Gastroesophageal sphincter (tissue), 4 donors: ENCODE results near the gene DNAH7. TPM values are rescaled to one million over a fixed set of nuclear protein-coding genes. Genes with fewer than 3 reads are reported as not detected.

Experiments used
- ATAC-seq: fragments of 150-250 bp; one replicate; pipeline ENCODE4 v1.9.1; 2016; ENCODE audit warnings: mild to moderate bottlenecking, moderate library complexity
- H3K27ac ChIP-seq, 4 donors: fragments of 200-600 bp; sonication (generic) in 3 of 4; 1 replicate in 3 of 4; 2 replicates in 1 of 4; pipeline ENCODE4 v1.5.1; 2016 to 2019
- H3K27me3 ChIP-seq: fragments of 200-600 bp; sonication (generic); one replicate; pipeline ENCODE4 v1.5.1; 2019
- H3K36me3 ChIP-seq, 2 donors: fragments of 200-600 bp; sonication (generic); one replicate each; pipeline ENCODE4 v1.5.1; 2019; ENCODE audit warnings: control low read depth in 1 of 2
- H3K4me1 ChIP-seq, 3 donors: fragments of 200-600 bp; sonication (generic); 1 replicate in 2 of 3; 2 replicates in 1 of 3; pipeline ENCODE4 v1.5.1; 2016 to 2019; ENCODE audit warnings: control low read depth in 2 of 3
- H3K4me3 ChIP-seq, 2 donors: fragments of 200-600 bp; sonication (generic); one replicate each; pipeline ENCODE4 v1.5.1; 2019; ENCODE audit warnings: mild to moderate bottlenecking in 1 of 2, moderate library complexity in 1 of 2
- H3K9me3 ChIP-seq, 3 donors: fragments of 200-600 bp; sonication (generic); one replicate each; pipeline ENCODE4 v1.5.1; 2017 to 2019; ENCODE audit warnings: control low read depth in 2 of 3
- CTCF ChIP-seq, 4 experiments: fragments of 200-600 bp in 2 of 4; fragments of 450-650 bp in 2 of 4; sonication (generic) in 1 of 4; IDR thresholded peaks; one replicate each; pipeline ENCODE4 v1.5.1; 2017 to 2019; ENCODE audit warnings: antibody characterized with exemption in 4 of 4, mild to moderate bottlenecking in 2 of 4, moderate library complexity in 2 of 4
- EP300 ChIP-seq: sonication (generic); formaldehyde crosslinking; IDR thresholded peaks from one replicate; pipeline ENCODE4 v1.6.1; 2017; ENCODE audit warnings: antibody characterized with exemption, mild to moderate bottlenecking
- POLR2A ChIP-seq, 2 donors: fragments of 450-650 bp; IDR thresholded peaks; one replicate each; pipeline ENCODE4 v1.6.1; 2017; ENCODE audit warnings: antibody characterized with exemption in 2 of 2, mild to moderate bottlenecking in 2 of 2, moderate library complexity in 1 of 2
- POLR2AphosphoS5 ChIP-seq: sonication (generic); formaldehyde crosslinking; IDR thresholded peaks from one replicate; pipeline ENCODE4 v1.6.1; 2017; ENCODE audit warnings: antibody characterized with exemption
- WGBS, 2 donors: methylation state at CpG; one replicate each; pipeline ENCODE4 v1.1.5; 2018; ENCODE audit warnings: low coverage in 1 of 2; 5-methylcytosine and 5-hydroxymethylcytosine counted together
- total RNA-seq, 4 donors: library from RNA; depleted of rRNA; stranded (reverse); fragments of >200 nt; gene quantifications; one replicate each; pipeline ENCODE4 v1.1.0, GENCODE V29; 2016

The DNAH7 gene
- total RNA-seq, 4 donors from 2014 or later, result 0.40 to 1.3 (median 0.65) TPM

DNA sequence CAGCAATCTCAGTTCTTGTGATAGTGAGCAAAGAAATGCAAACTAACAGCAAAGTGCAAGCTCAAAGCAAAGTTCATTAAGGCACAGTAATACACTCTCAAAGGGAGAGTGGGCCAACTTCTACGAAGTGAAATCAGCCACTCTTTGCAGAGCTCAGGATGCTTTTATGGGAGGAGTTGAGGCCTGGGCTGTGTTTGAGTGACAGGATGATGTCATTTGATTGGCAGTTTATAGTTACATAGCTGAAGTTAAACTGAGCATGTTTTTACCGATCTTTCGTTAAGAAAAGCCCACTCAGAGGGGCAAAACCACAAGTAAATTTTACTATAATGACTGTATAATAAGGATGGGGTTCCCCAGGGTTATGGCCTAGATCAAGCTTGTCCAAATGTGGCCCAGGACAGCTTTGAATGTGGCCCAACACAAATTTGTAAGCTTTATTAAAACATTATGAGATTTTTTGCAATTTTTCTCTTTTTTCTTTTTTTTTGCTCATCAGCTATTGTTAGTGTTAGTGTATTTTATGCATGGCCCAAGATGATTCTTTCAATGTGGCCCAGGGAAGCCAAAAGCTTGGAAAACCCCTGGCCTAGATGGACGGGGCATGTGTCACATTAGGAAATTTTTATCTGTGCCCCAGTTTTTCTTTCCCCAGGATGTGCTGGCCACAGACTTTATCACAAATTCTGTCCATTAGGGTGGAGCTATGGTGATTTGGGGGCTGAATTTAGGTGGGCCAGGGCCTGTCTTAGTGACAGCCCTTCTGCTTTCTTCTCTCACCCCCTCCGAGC is 8.3 kb upstream of the DNAH7 start:
- H3K27me3 ChIP-seq, result no peaks in the 10 kb centered on the region
- H3K36me3 ChIP-seq, result no peaks in the 10 kb centered on the region
- 68 to 71% methylated on average over 5 of the region's 5 CpGs for WGBS, 2 donors
- H3K4me3 ChIP-seq, result no peak overlapping the region
- no peaks in the 10 kb centered on the region for H3K4me1 ChIP-seq
- H3K9me3 ChIP-seq, result no peaks in the 10 kb centered on the region
- TF ChIP-seq EP300, result no peak
- no peak for TF ChIP-seq CTCF (IDR thresholded peaks at IDR 0.05)
- TF ChIP-seq POLR2A (IDR thresholded peaks at IDR 0.05), result no peak
- no peak for TF ChIP-seq POLR2AphosphoS5
- ATAC-seq, result no peak
- no peak overlapping the region for H3K27ac ChIP-seq

DNA sequence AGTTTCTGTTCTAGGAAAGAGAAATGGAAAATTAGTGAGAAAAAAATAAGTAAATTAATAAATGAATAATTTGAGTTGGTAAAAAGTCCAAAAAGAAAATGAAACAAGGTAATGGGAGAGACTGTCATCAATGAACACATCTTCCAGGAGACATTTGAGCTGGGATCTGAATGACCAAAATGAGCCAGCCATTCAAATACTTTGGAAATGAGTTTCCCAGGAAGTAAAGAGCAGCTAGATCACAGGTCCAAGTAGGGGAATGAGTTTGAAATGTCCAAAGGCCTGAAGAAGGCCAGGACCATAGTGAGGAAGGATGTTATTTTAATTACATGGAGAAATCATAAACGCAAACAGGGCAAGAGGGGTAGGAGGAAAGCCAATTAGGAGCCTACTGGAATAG is 6.6 kb upstream of the DNAH7 start:
- no peak for ATAC-seq
- H3K4me1 ChIP-seq, result no peaks in the 10 kb centered on the region
- H3K36me3 ChIP-seq, result no peaks in the 10 kb centered on the region
- 0% methylated on average over 1 of the region's 1 CpG; no CpG with 5 or more reads in 1 of the 2 donors for WGBS, 2 donors
- no peak for TF ChIP-seq EP300
- no peak for TF ChIP-seq POLR2AphosphoS5
- no peak for TF ChIP-seq CTCF (IDR thresholded peaks at IDR 0.05)
- no peak for TF ChIP-seq POLR2A (IDR thresholded peaks at IDR 0.05)
- H3K9me3 ChIP-seq, result no peaks in the 10 kb centered on the region
- no peak overlapping the region for H3K27ac ChIP-seq
- no peak overlapping the region for H3K4me3 ChIP-seq
- H3K27me3 ChIP-seq, result no peaks in the 10 kb centered on the region

DNA sequence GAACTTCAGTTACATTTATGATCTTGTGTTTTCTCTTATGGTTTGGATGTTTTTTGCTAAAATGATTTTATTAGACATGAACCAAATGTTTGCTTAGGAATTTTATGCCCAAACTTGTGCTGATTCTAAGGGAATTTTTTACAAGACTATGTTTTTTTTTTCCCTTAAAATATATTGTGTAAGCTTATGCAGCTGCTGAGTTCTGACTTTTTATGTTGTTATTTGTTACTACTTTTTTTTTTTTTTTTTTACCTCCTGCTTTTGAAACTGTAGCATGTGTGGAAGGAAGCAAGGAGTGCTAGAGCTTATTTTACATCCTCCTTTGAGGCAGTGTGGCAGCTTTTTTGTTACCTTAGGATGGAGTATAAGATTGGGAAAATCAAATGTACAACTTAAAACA is 6.0 kb upstream of the DNAH7 start:
- TF ChIP-seq POLR2A (IDR thresholded peaks at IDR 0.05) (no peak), POLR2AphosphoS5 (no peak), CTCF (IDR thresholded peaks at IDR 0.05) (no peak), EP300 (no peak)
- Histone ChIP-seq H3K9me3 (no peaks in the 10 kb centered on the region), H3K4me3 (no peak overlapping the region), H3K27ac (no peak overlapping the region), H3K27me3 (no peaks in the 10 kb centered on the region), H3K36me3 (no peaks in the 10 kb centered on the region), H3K4me1 (no peaks in the 10 kb centered on the region)
- no peak for ATAC-seq

DNA sequence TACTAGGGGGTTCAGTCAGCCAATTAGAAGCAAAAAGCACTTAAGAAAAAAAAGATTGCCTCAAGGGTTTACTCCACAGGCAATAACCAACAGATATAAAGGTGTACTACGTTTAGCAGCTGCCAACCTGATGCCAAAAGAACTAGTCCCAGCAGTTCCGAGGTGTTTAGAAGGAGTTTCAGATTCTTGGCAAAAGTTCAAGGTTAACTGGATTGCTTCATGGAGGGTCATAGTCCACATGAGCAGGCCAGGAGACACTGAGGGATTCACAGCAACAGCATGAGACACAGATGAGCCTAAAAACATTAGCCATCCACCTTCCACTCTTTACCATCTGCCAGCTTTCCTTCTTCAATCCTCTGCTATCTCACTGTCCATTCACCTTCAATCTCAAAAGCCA is 4.9 kb upstream of the DNAH7 start:
- Histone ChIP-seq H3K27ac (no peak overlapping the region), H3K4me3 (no peak overlapping the region), H3K27me3 (no peaks in the 10 kb centered on the region), H3K36me3 (no peaks in the 10 kb centered on the region), H3K4me1 (no peaks in the 10 kb centered on the region), H3K9me3 (no peaks in the 10 kb centered on the region)
- WGBS, 2 donors, result 44% methylated on average over 2 of the region's 2 CpGs; no CpG with 5 or more reads in 1 of the 2 donors
- no peak for TF ChIP-seq EP300
- ATAC-seq, result no peak

DNA sequence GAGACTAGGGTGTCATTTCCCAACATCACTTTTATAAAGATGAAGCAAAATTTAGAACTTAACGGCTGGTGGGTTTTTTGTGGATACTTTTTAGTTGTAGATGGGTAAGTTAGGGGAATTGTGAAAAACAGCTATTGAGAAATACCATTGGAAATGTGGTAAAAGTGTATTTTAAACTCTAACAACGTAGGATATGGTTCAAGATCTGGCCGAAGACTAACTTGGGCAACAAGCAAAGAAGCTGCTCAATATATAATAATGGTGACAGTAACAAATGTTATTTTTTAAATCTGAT is 1.6 kb downstream of the DNAH7 start:
- 13 to 18% methylated on average over 3 of the region's 3 CpGs for WGBS, 2 donors
- no peak for ATAC-seq

More for the DNA sequence above, 1.6 kb downstream of the DNAH7 start:
- no peaks in the 10 kb centered on the region for H3K27me3 ChIP-seq
- H3K27ac ChIP-seq, result no peak overlapping the region
- TF ChIP-seq POLR2AphosphoS5 (no peak), POLR2A (IDR thresholded peaks at IDR 0.05) (no peak), CTCF (IDR thresholded peaks at IDR 0.05) (no peak), EP300 (no peak)
- H3K4me1 ChIP-seq, result peaks cover 0 to 7% (median 0%) of the 10 kb centered on the region in 3 donors
- H3K4me3 ChIP-seq, result no peak overlapping the region
- H3K9me3 ChIP-seq, result no peaks in the 10 kb centered on the region
- no peaks in the 10 kb centered on the region for H3K36me3 ChIP-seq
